ENCODE data around the gene SIX3.
A peak's percentile ranks its signal among the peaks of the same experiment; 100 is the strongest.

SIX3 gene

GRCh38 chr2:44954889-44955592 is 13.5 kb downstream of the SIX3 start:
- no peak for TF ChIP-seq CTCF (IDR thresholded peaks at IDR 0.05; ENCODE audit: low read depth, low read length, missing control alignments)
- H3K4me3 ChIP-seq (ENCODE audit: low read depth, low read length), result peak overlapping the region; percentile 30
- DNase-seq (ENCODE audit: low read depth), result no peak
- in situ Hi-C loops (cut with HindIII; ENCODE audit: low sequenced_read_pairs), result loop anchor here (5.0 kb wide), 1 partner anchor 558 kb away; no protein-coding TSS in a partner anchor

GRCh38 chr2:44955593-44956392 is 14.3 kb downstream of the SIX3 start:
- in situ Hi-C loops (cut with HindIII; ENCODE audit: low sequenced_read_pairs), result no loop called here
- DNase-seq (ENCODE audit: low read depth), result peak; percentile 15
- peak; percentile 88 for TF ChIP-seq CTCF (IDR thresholded peaks at IDR 0.05; ENCODE audit: low read depth, low read length, missing control alignments)
- peak overlapping the region; percentile 30 for H3K4me3 ChIP-seq (ENCODE audit: low read depth, low read length)

GRCh38 chr2:44956843-44957242 is 15.3 kb downstream of the SIX3 start:
- DNase-seq (ENCODE audit: low read depth), result no peak
- in situ Hi-C loops (cut with HindIII; ENCODE audit: low sequenced_read_pairs), result no loop called here
- no peak for TF ChIP-seq CTCF (IDR thresholded peaks at IDR 0.05; ENCODE audit: low read depth, low read length, missing control alignments)
- H3K4me3 ChIP-seq (ENCODE audit: low read depth, low read length), result no peak overlapping the region

- DNase-seq (ENCODE audit: low read depth), result no peak
Observed at GRCh38 chr2:44957656-44958327, 16.3 kb downstream of the SIX3 start.

GRCh38 chr2:44959855-44960254 is 18.4 kb downstream of the SIX3 start:
- no peak for DNase-seq (ENCODE audit: low read depth)
- no peak overlapping the region for H3K4me3 ChIP-seq (ENCODE audit: low read depth, low read length)
- in situ Hi-C loops (cut with HindIII; ENCODE audit: low sequenced_read_pairs), result loop anchor here (5.0 kb wide), 1 partner anchor 483 kb away; no protein-coding TSS in a partner anchor
- TF ChIP-seq CTCF (IDR thresholded peaks at IDR 0.05; ENCODE audit: low read depth, low read length, missing control alignments), result no peak

More at GRCh38 chr2:44957656-44958327, 16.3 kb downstream of the SIX3 start:
- H3K4me3 ChIP-seq (ENCODE audit: low read depth, low read length), result no peak overlapping the region
- TF ChIP-seq CTCF (IDR thresholded peaks at IDR 0.05; ENCODE audit: low read depth, low read length, missing control alignments), result no peak
- in situ Hi-C loops (cut with HindIII; ENCODE audit: low sequenced_read_pairs), result no loop called here

- TF ChIP-seq CTCF (IDR thresholded peaks at IDR 0.05; ENCODE audit: low read depth, low read length, missing control alignments), result no peak
- H3K4me3 ChIP-seq (ENCODE audit: low read depth, low read length), result no peak overlapping the region
- no peak for DNase-seq (ENCODE audit: low read depth)
- in situ Hi-C loops (cut with HindIII; ENCODE audit: low sequenced_read_pairs), result loop anchor here (5.0 kb wide), 1 partner anchor 484 kb away; no protein-coding TSS in a partner anchor
Observed at GRCh38 chr2:44960871-44961270, 19.4 kb downstream of the SIX3 start.
